SU-DHL-6 (cell line): ENCODE results near the gene ADAMTS18.
"Not testable (repeated sequence)": the region's sequence is repeated elsewhere in the genome, so short reads cannot be mapped to it uniquely, and the experiment has no call there.

Experiments used
- H2AFZ ChIP-seq: fragments of 200-600 bp; sonication (generic); 2 replicates; pipeline ENCODE4 v1.6.1; 2014; ENCODE audit warnings: low read depth, mild to moderate bottlenecking, moderate library complexity, mixed read lengths, antibody characterized with exemption, low read length; ENCODE audit not compliant: severe bottlenecking
- H3F3A ChIP-seq: fragments of 200-600 bp; shearing (Covaris generic); 2 replicates; pipeline ENCODE4 v1.6.0; 2016; ENCODE audit warnings: antibody characterized with exemption, mild to moderate bottlenecking; ENCODE audit not compliant: insufficient read depth
- H3K27ac ChIP-seq: fragments of 200-600 bp; sonication (generic); 2 replicates; pipeline ENCODE4 v1.5.1; 2016; ENCODE audit warnings: low read depth, mild to moderate bottlenecking, low read length, moderate library complexity, mixed read lengths
- H3K27me3 ChIP-seq: fragments of 200-600 bp; sonication (generic), shearing (Covaris generic); 2 replicates; pipeline ENCODE4 v1.6.0; 2014; ENCODE audit warnings: mild to moderate bottlenecking, low read length
- H3K36me3 ChIP-seq: fragments of 200-600 bp; sonication (generic); 2 replicates; pipeline ENCODE4 v1.6.1; 2014; ENCODE audit warnings: mild to moderate bottlenecking, low read length, mixed read lengths
- H3K4me2 ChIP-seq: fragments of 300-600, 200-600 bp; shearing (Covaris generic), sonication (generic); 2 replicates; pipeline ENCODE4 v1.6.0; 2014; ENCODE audit warnings: low read length, low read depth, mild to moderate bottlenecking; ENCODE audit not compliant: poor library complexity, severe bottlenecking
- H3K4me3 ChIP-seq: fragments of 200-600 bp; sonication (generic); 2 replicates; pipeline ENCODE4 v1.5.1; 2014; ENCODE audit warnings: antibody characterized with exemption, low read length, mild to moderate bottlenecking, mixed read lengths; ENCODE audit not compliant: insufficient read depth, poor library complexity, severe bottlenecking
- H3K79me2 ChIP-seq: fragments of 200-600 bp; sonication (generic); 2 replicates; pipeline ENCODE4 v1.6.1; 2014; ENCODE audit warnings: mild to moderate bottlenecking, low read length, moderate library complexity; ENCODE audit not compliant: insufficient read depth
- H3K9ac ChIP-seq: fragments of 200-600 bp; sonication (generic); 2 replicates; pipeline ENCODE4 v1.7.0; 2014; ENCODE audit warnings: mild to moderate bottlenecking, low read length
- H3K9me2 ChIP-seq: fragments of 200-600 bp; sonication (generic); replicated peaks from 2 replicates; pipeline ENCODE4 v1.6.1; 2014; ENCODE audit warnings: low read length; ENCODE audit not compliant: insufficient read depth
- H3K9me3 ChIP-seq: fragments of 200-600 bp; sonication (generic); 2 replicates; pipeline ENCODE4 v1.6.1; 2014; ENCODE audit warnings: low read length, mixed read lengths; ENCODE audit not compliant: insufficient read depth
- H4K20me1 ChIP-seq: fragments of 200-600 bp; sonication (generic); 2 replicates; pipeline ENCODE4 v1.6.1; 2014; ENCODE audit warnings: low read depth, mild to moderate bottlenecking, antibody characterized with exemption, low read length, moderate library complexity, mixed read lengths
- CTCF ChIP-seq: fragments of 200-600 bp; sonication (generic); IDR thresholded peaks from one replicate; pipeline ENCODE4 v1.5.1; 2017; ENCODE audit warnings: antibody characterized with exemption, mild to moderate bottlenecking, low read length, moderate library complexity; ENCODE audit not compliant: insufficient read depth, poor library complexity, severe bottlenecking
- EZH2phosphoT487 ChIP-seq: fragments of 200-600 bp; sonication (generic), shearing (Covaris generic); conservative IDR thresholded peaks from 2 replicates; pipeline ENCODE4 v1.6.1; 2018; ENCODE audit warnings: mild to moderate bottlenecking, antibody characterized with exemption, low read length, moderate library complexity, mixed read lengths

The ADAMTS18 gene

DNA sequence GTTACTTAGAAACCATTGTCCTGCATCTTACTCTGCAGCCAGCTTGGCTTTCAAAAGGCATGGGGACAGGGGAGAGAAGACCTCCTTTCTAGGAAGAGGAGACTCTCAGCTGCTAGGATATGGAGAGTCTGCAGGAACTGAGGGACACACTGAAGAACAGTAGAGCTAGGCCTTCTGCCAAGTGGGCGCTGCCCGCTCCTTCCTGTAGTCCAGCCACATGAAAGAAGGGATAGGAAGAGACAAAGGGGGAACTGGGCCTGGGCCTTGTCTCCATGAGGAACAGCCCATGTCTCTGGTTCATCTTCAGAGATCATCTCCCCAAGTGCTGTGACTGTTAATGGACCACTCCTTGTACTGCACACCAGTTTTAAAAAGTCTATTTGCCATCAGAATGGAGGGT is 157.3 kb downstream of the ADAMTS18 start:
- Histone ChIP-seq H3K4me3 (no peak overlapping the region), H3K4me2 (no peak overlapping the region), H4K20me1 (no peaks in the 10 kb centered on the region), H3K9ac (no peak overlapping the region), H3K36me3 (no peaks in the 10 kb centered on the region), H3K9me2 (no peaks in the 10 kb centered on the region), H3K79me2 (no peaks in the 10 kb centered on the region), H2AFZ (no peak overlapping the region), H3K27ac (no peak overlapping the region), H3K27me3 (no peaks in the 10 kb centered on the region), H3K9me3 (no peaks in the 10 kb centered on the region), H3F3A (no peaks in the 10 kb centered on the region)
- TF ChIP-seq EZH2phosphoT487 = no peak
- no peak for TF ChIP-seq CTCF

DNA sequence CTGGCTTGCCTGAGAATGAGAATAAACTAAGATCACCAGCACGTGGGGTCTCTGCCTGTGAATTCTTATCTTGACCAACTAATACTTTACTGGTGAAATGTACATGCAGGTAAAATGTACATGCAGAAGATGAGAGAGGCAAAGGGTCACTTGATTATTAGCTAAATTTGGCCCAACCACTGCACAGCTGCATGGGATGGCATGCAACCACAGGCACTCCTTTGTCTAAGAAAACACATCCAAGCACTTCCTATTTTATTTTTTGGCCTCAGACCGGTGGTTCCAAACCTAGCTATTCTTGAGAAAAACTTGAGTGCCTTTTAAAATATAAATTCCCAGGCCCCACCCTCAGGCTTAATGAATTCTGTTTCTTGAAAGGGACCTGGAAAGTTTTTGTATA is 157.7 kb downstream of the ADAMTS18 start:
- no peaks in the 10 kb centered on the region for H3F3A ChIP-seq
- no peak overlapping the region for H3K4me3 ChIP-seq
- H3K9me2 ChIP-seq = no peaks in the 10 kb centered on the region
- no peak overlapping the region for H2AFZ ChIP-seq
- no peaks in the 10 kb centered on the region for H3K27me3 ChIP-seq
- H4K20me1 ChIP-seq = no peaks in the 10 kb centered on the region
- H3K9me3 ChIP-seq = no peaks in the 10 kb centered on the region
- TF ChIP-seq CTCF (no peak), EZH2phosphoT487 (no peak)
- no peak overlapping the region for H3K4me2 ChIP-seq
- no peak overlapping the region for H3K27ac ChIP-seq
- H3K36me3 ChIP-seq = no peaks in the 10 kb centered on the region
- H3K9ac ChIP-seq = no peak overlapping the region
- no peaks in the 10 kb centered on the region for H3K79me2 ChIP-seq

DNA sequence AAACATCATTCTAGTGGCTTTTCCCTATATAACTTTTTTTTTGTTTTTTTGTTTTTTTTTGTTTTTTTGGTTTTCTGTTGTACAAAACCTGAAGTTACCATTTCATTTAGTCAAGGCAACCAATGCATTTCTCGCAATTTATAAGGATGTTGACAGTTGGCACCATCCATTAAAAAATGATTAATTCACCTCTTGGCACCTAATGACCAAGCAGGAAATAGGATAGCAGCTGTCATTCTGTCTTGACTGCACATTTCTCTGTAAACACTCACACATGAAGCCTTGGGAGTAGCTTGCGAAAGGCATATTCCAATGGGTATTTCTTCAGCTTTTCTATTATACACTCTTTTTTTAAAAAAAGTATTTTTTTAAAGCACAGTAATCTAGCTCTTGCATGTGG is 158.2 kb downstream of the ADAMTS18 start:
- Histone ChIP-seq H4K20me1 (no peaks in the 10 kb centered on the region), H3K9me3 (no peaks in the 10 kb centered on the region), H2AFZ (no peak overlapping the region), H3K36me3 (no peaks in the 10 kb centered on the region), H3K79me2 (no peaks in the 10 kb centered on the region), H3K4me3 (no peak overlapping the region), H3K9ac (no peak overlapping the region), H3K27ac (no peak overlapping the region), H3K4me2 (no peak overlapping the region), H3K9me2 (no peaks in the 10 kb centered on the region), H3F3A (no peaks in the 10 kb centered on the region), H3K27me3 (no peaks in the 10 kb centered on the region)
- TF ChIP-seq CTCF (no peak), EZH2phosphoT487 (no peak)

DNA sequence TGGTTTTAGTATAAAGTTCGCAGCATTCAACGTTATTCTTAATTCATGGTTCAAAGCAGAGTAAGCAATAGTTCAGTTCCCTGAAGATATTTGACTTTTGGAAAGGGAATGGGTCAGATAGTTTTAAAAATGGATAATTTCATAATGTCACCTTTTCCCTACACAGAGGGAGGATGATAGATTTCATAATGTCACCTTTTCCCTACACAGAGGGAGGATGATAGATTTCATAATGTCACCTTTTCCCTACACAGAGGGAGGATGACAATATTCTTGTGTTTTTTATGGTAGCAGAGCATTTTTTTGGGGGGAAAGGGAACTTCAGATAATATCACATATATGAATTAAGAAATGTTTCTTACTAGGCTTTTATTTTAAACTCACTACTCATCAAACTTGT is 159.5 kb downstream of the ADAMTS18 start:
- not testable (repeated sequence) for H3K9ac ChIP-seq, H3K79me2 ChIP-seq, H2AFZ ChIP-seq, H3K9me2 ChIP-seq, H3K27me3 ChIP-seq, H3K4me2 ChIP-seq, H3F3A ChIP-seq, H3K27ac ChIP-seq, H3K4me3 ChIP-seq, H3K36me3 ChIP-seq, H3K9me3 ChIP-seq, H4K20me1 ChIP-seq
